ENCODE results near the gene STK32B. TPM values are rescaled to one million over a fixed set of nuclear protein-coding genes. Genes with fewer than 3 reads are reported as not detected.

Gene STK32B
- polyA plus RNA-seq, 2 of the 4 experiments (the other 2 are of a cell fraction), result 7.6 to 12.1 TPM

- no peaks in the 10 kb centered on the region for H3K4me1 ChIP-seq
- FAIRE-seq (no peak), DNase-seq (ENCODE audit: low read depth in 1 of 2, low spot score in 1 of 2) (no peak), ATAC-seq (no peak)
- ChIA-PET POLR2A (no interaction called here), CTCF (no interaction called here)
- H3K27ac ChIP-seq, result no peak overlapping the region
- no peak overlapping the region for H3K4me2 ChIP-seq
- H3K4me3 ChIP-seq, result no peak overlapping the region
- TF ChIP-seq HOXB13 (CRISPR knock-in tag; IDR thresholded peaks at IDR 0.05; ENCODE audit: low read depth), result no peak
- no peak for TF ChIP-seq CTCF (IDR thresholded peaks at IDR 0.05)
- TF ChIP-seq RFX5 (IDR thresholded peaks at IDR 0.05), result no peak
- TF ChIP-seq POLR2A (IDR thresholded peaks at IDR 0.05; ENCODE audit: low read length), result no peak
- no peak for TF ChIP-seq RARB (CRISPR knock-in tag; IDR thresholded peaks at IDR 0.05)
- no peak for TF ChIP-seq HOXB5 (CRISPR knock-in tag; IDR thresholded peaks at IDR 0.05)
- no peak for TF ChIP-seq ZFP36 (IDR thresholded peaks at IDR 0.05; ENCODE audit: borderline replicate concordance, partially characterized antibody)
- no peak for TF ChIP-seq TFCP2L1 (CRISPR knock-in tag; IDR thresholded peaks at IDR 0.05)
- TF ChIP-seq EHF (CRISPR knock-in tag; IDR thresholded peaks at IDR 0.05), result no peak
- 90% methylated on average over 29 of the region's 29 CpGs for WGBS (ENCODE audit: missing lambda C conversion rate)
- no peaks in the 10 kb centered on the region for H3K9me3 ChIP-seq
Observed at GRCh38 chr4:5165420-5166369, 114.4 kb downstream of the STK32B start.

- 92% methylated on average over 4 of the region's 4 CpGs for WGBS (ENCODE audit: missing lambda C conversion rate)
Observed at GRCh38 chr4:5166377-5166776, 115.1 kb downstream of the STK32B start.

GRCh38 chr4:5168891-5169290 lies 117.6 kb downstream of the STK32B start:
- FAIRE-seq (no peak), DNase-seq (ENCODE audit: low read depth in 1 of 2, low spot score in 1 of 2) (no peak), ATAC-seq (no peak)
- Histone ChIP-seq H3K4me1 (no peaks in the 10 kb centered on the region), H3K9me3 (no peaks in the 10 kb centered on the region), H3K4me2 (no peak overlapping the region), H3K4me3 (no peak overlapping the region), H3K27ac (no peak overlapping the region)
- WGBS (ENCODE audit: missing lambda C conversion rate), result 89% methylated on average over 4 of the region's 5 CpGs
- ChIA-PET CTCF (no interaction called here), POLR2A (no interaction called here)
- TF ChIP-seq TFCP2L1 (CRISPR knock-in tag; IDR thresholded peaks at IDR 0.05), result no peak
- no peak for TF ChIP-seq PBX3 (IDR thresholded peaks at IDR 0.05)
- TF ChIP-seq REST (IDR thresholded peaks at IDR 0.05), result no peak
- TF ChIP-seq CBX2 (IDR thresholded peaks at IDR 0.05; ENCODE audit: borderline replicate concordance, low read depth), result no peak
- TF ChIP-seq RARB (CRISPR knock-in tag; IDR thresholded peaks at IDR 0.05), result no peak
- no peak for TF ChIP-seq GATA3 (IDR thresholded peaks at IDR 0.05; ENCODE audit: borderline replicate concordance)
- TF ChIP-seq HOXA7 (CRISPR knock-in tag; IDR thresholded peaks at IDR 0.05), result no peak

More at GRCh38 chr4:5166377-5166776, 115.1 kb downstream of the STK32B start:
- ATAC-seq (no peak), DNase-seq (ENCODE audit: low read depth in 1 of 2, low spot score in 1 of 2) (no peak), FAIRE-seq (no peak)
- TF ChIP-seq ZSCAN20 (CRISPR knock-in tag; IDR thresholded peaks at IDR 0.05) (no peak), ESRRA (IDR thresholded peaks at IDR 0.05; ENCODE audit: borderline replicate concordance, low read length) (no peak), CHD4 (IDR thresholded peaks at IDR 0.05; ENCODE audit: borderline replicate concordance) (no peak), FOSB (CRISPR knock-in tag; IDR thresholded peaks at IDR 0.05) (no peak), HOXB5 (CRISPR knock-in tag; IDR thresholded peaks at IDR 0.05) (no peak), HES2 (IDR thresholded peaks at IDR 0.05) (no peak), CHD2 (IDR thresholded peaks at IDR 0.05; ENCODE audit: low read length, partially characterized antibody) (no peak), TFCP2L1 (CRISPR knock-in tag; IDR thresholded peaks at IDR 0.05) (no peak), CBX8 (IDR thresholded peaks at IDR 0.05) (no peak), RNF2 (IDR thresholded peaks at IDR 0.05; ENCODE audit: borderline replicate concordance, low read depth) (no peak), ZNF302 (CRISPR knock-in tag; IDR thresholded peaks at IDR 0.05) (no peak), FOSL2 (IDR thresholded peaks at IDR 0.05) (no peak), FOSL2 (CRISPR knock-in tag; IDR thresholded peaks at IDR 0.05) (no peak), ELK1 (IDR thresholded peaks at IDR 0.05; ENCODE audit: low read depth, low read length) (no peak)
- Histone ChIP-seq H3K27ac (no peak overlapping the region), H3K4me2 (no peak overlapping the region), H3K4me3 (no peak overlapping the region), H3K4me1 (no peaks in the 10 kb centered on the region), H3K9me3 (no peaks in the 10 kb centered on the region)
- ChIA-PET POLR2A (no interaction called here), CTCF (no interaction called here)

Measured in A549 (cell line).